ES-I3 (cell line): ENCODE data around the gene RGS14.

Experiments
- H3K36me3 ChIP-seq: 2 replicates; pipeline ENCODE4 v1.6.1; 2013; ENCODE audit warnings: mild to moderate bottlenecking, low read length, control low read depth, moderate library complexity; ENCODE audit not compliant: insufficient read depth
- H3K4me1 ChIP-seq: 2 replicates; pipeline ENCODE4 v1.6.1; 2013; ENCODE audit warnings: mild to moderate bottlenecking, control low read depth, low read length; ENCODE audit not compliant: insufficient read depth
- H3K9ac ChIP-seq: 2 replicates; pipeline ENCODE4 v1.6.1; 2013; ENCODE audit warnings: low read depth, mild to moderate bottlenecking, low read length, moderate library complexity
- H3K9me3 ChIP-seq: 2 replicates; pipeline ENCODE4 v1.6.1; 2013; ENCODE audit warnings: mild to moderate bottlenecking, low read length, moderate library complexity; ENCODE audit not compliant: control insufficient read depth, insufficient read depth

RGS14 gene

GRCh38 chr5:177383181-177383580 is 25.5 kb downstream of the RGS14 start:
- Histone ChIP-seq H3K4me1 (no peaks in the 10 kb centered on the region; the same call in 1 of the 2 replicates), H3K9me3 (no peaks in the 10 kb centered on the region), H3K9ac (no peak overlapping the region), H3K36me3 (no peaks in the 10 kb centered on the region)

- H3K4me1 ChIP-seq = peaks cover 5% of the 10 kb centered on the region
- H3K9me3 ChIP-seq = no peaks in the 10 kb centered on the region
- H3K36me3 ChIP-seq = no peaks in the 10 kb centered on the region
- H3K9ac ChIP-seq = no peak within 1 kb of the TSS
Observed at GRCh38 chr5:177384134-177384533, 26.4 kb downstream of the RGS14 start, which contains the start of gene SLC34A1. Gene SLC34A1 (plus strand): TSS chr5:177384434. CDS start chr5:177385742, 1,308 bp downstream.

- Histone ChIP-seq H3K36me3 (no peaks in the 10 kb centered on the region), H3K9ac (no peak overlapping the region), H3K9me3 (no peaks in the 10 kb centered on the region), H3K4me1 (peaks cover 17% of the 10 kb centered on the region)
Observed at GRCh38 chr5:177385720-177386119, 28.0 kb downstream of the RGS14 start.

GRCh38 chr5:177386542-177386941 is 28.8 kb downstream of the RGS14 start:
- Histone ChIP-seq H3K9ac (no peak overlapping the region), H3K9me3 (no peaks in the 10 kb centered on the region), H3K4me1 (peaks cover 17% of the 10 kb centered on the region), H3K36me3 (no peaks in the 10 kb centered on the region)

GRCh38 chr5:177387405-177387804 is 29.7 kb downstream of the RGS14 start:
- H3K4me1 ChIP-seq = peaks cover 17% of the 10 kb centered on the region
- H3K36me3 ChIP-seq = no peaks in the 10 kb centered on the region
- H3K9me3 ChIP-seq = no peaks in the 10 kb centered on the region
- no peak overlapping the region for H3K9ac ChIP-seq

GRCh38 chr5:177388521-177389052 is 30.9 kb downstream of the RGS14 start:
- Histone ChIP-seq H3K9ac (no peak overlapping the region), H3K9me3 (no peaks in the 10 kb centered on the region), H3K36me3 (no peaks in the 10 kb centered on the region), H3K4me1 (peaks cover 17% of the 10 kb centered on the region)

GRCh38 chr5:177389241-177390169 is 31.8 kb downstream of the RGS14 start:
- Histone ChIP-seq H3K4me1 (peaks cover 17% of the 10 kb centered on the region), H3K36me3 (no peaks in the 10 kb centered on the region), H3K9me3 (no peaks in the 10 kb centered on the region), H3K9ac (no peak overlapping the region)

- no peaks in the 10 kb centered on the region for H3K36me3 ChIP-seq
- H3K9ac ChIP-seq = no peak overlapping the region
- no peaks in the 10 kb centered on the region for H3K9me3 ChIP-seq
- peaks cover 17% of the 10 kb centered on the region for H3K4me1 ChIP-seq
Observed at GRCh38 chr5:177390363-177391300, 32.9 kb downstream of the RGS14 start.

- Histone ChIP-seq H3K36me3 (no peaks in the 10 kb centered on the region), H3K4me1 (peaks cover 20% of the 10 kb centered on the region), H3K9me3 (no peaks in the 10 kb centered on the region), H3K9ac (no peak overlapping the region)
Observed at GRCh38 chr5:177392765-177393164, 35.0 kb downstream of the RGS14 start.

GRCh38 chr5:177393206-177393765 is 35.6 kb downstream of the RGS14 start:
- no peaks in the 10 kb centered on the region for H3K9me3 ChIP-seq
- H3K36me3 ChIP-seq = no peaks in the 10 kb centered on the region
- peaks cover 20% of the 10 kb centered on the region for H3K4me1 ChIP-seq
- no peak overlapping the region for H3K9ac ChIP-seq

GRCh38 chr5:177393990-177394389 is 36.3 kb downstream of the RGS14 start:
- Histone ChIP-seq H3K36me3 (no peaks in the 10 kb centered on the region), H3K4me1 (peaks cover 15% of the 10 kb centered on the region), H3K9me3 (no peaks in the 10 kb centered on the region), H3K9ac (no peak overlapping the region)

- H3K9me3 ChIP-seq = no peaks in the 10 kb centered on the region
- H3K9ac ChIP-seq = no peak overlapping the region
- peaks cover 3% of the 10 kb centered on the region; the same call in 1 of the 2 replicates for H3K4me1 ChIP-seq
- H3K36me3 ChIP-seq = no peaks in the 10 kb centered on the region
Observed at GRCh38 chr5:177396078-177396477, 38.4 kb downstream of the RGS14 start.

GRCh38 chr5:177396807-177397206 is 39.1 kb downstream of the RGS14 start:
- H3K9ac ChIP-seq = no peak overlapping the region
- H3K9me3 ChIP-seq = no peaks in the 10 kb centered on the region
- H3K36me3 ChIP-seq = no peaks in the 10 kb centered on the region
- H3K4me1 ChIP-seq = peaks cover 3% of the 10 kb centered on the region; the same call in 1 of the 2 replicates

- H3K9ac ChIP-seq = no peak overlapping the region
- peaks cover 3% of the 10 kb centered on the region; the same call in 1 of the 2 replicates for H3K4me1 ChIP-seq
- H3K36me3 ChIP-seq = no peaks in the 10 kb centered on the region
- H3K9me3 ChIP-seq = no peaks in the 10 kb centered on the region
Observed at GRCh38 chr5:177397875-177398390, 40.2 kb downstream of the RGS14 start.
